Epidermal melanocyte (primary cell): ENCODE data around the gene BGN.

Source experiments
- DNase-seq: peaks from one replicate; pipeline ENCODE4 v3.0.0; 2011; ENCODE audit warnings: low spot score; ENCODE audit not compliant: insufficient read length

BGN gene

DNA sequence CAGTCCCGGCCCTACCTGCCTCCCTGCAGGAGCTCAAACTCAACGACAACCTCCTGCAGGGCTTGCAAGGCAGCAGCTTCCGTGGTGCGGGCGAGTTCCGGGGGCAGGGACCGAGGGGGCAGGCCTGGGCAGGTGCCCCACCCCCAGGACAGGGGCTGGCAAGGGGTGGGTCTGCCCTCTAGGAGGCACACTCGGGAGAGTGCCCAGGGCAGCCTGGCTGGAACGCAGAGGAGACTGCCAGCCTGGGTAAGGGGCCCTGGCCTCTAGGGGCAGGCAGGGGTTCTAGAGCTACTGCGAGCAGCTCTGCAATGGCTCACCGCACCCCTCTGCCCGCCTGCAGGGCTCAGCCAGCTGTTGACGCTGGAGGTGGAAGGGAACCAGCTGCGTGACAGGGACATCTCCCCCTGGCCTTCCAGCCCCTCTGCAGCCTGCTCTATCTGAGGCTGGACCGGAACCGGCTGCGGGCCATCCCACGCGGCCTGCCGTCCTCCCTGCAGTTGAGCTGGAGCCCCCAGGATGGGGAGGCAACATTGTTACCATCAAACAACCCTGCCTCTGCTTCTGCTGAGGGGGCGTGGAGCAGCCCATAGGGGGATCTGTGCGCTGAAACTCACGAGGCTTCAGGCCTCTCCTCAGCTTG lies 12.3 kb upstream of the BGN start:
- no peak for DNase-seq

DNA sequence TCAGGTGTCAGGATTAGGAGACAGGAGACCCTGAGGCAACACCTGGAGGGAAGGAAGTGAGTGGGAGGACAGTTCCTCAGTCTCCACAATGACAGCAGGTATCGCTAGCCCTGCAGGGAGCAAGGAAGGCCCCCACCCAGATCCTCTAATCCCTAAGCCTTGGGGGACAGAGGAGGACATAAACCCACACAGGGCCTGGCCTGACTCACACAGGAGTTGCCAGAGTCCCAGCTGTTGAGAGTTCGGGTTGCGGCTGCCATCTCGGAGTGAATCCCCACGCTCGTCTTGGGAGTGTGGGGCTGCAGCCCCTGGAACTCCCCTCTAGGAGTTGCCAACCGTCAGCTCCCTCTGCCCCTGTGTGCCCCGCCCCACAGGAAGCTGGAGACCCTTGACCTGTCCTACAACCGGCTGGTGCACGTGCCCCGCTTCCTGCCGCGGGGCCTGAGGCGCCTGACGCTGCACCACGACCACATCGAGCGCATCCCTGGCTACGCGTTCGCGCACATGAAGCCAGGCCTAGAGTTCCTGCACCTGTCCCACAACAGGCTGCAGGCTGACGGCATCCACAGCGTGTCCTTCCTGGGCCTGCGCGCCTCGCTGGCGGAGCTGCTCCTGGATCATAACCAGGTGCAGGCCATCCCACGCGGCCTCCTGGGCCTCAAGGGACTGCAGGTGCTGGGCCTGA lies 9.2 kb upstream of the BGN start:
- DNase-seq: no peak

DNA sequence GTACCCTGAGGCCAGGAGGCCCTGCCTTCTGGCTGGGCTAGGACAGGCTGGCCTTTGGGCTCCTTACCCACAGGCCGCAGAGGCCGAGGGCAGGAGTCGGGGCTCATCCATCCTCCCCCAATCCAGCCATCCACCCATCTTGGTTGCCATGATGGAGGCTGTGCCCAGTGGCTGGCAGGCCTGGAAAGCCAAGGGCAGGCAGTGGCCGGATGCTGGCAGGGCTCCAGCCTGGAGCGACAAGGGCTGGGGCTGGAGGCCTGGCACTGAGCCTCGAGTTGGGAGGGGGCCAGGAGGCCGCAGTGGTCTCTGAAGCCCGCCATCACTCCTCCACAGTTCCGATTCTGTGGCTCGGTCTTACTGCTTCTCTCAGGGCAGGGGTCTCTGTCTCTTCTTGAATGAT lies 8.6 kb upstream of the BGN start:
- no peak for DNase-seq

DNA sequence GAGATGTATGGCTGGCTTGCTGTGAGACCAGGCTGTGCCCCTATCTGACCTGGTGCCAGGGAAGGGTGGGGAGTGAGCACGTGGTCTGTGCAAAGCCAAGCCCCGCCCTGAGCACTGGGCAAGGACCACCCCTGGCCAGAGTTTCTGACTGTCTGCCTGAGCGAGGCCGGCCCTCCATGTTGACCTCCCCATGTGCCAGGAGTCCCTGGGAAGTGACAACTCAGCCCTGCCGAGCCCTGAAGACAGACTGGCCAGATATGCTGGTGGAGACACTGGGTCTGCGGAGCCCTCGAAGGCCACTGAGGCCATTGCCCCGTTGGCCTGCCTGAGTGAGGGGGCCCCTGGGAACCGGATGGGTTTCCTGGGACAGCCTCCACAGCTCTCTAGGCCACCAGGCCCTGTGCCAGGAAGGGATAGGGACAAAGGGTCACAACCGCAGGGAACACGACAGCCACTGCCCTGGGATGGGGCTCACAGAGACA lies 7.1 kb upstream of the BGN start:
- no peak for DNase-seq

DNA sequence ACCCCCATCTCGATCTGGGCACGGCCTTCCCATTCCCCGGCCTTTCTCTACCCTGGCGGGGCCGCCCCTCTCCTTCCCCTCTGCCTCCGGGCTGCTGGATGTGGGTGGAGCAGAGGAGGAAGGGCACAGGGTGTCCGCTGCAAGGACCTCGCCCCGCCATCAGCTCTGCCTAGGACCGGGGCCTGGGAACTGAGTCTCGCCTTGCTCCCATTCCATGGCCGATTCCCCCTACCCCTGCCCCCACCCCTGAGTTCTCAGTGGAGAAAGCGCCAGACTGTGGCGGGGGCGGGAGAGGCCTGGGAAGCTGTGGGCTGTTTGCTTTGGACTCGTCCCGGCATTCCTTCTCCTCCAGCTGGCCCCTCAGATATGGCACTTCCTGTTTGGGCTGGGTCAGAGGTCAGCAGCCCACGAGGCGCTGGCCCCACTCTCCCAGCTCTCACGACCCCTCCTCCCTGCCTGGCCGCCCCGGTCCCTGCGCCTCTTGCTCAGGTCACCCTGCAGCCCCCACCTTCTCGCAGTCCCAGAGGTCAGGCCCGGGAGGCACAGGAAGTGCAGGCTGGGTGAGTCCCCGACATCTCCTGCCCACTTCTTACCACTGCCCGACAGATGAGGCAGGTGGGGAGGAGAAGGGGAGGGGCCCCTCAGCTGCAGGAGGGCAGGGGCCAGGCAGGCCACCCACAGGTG lies 6.4 kb upstream of the BGN start:
- no peak for DNase-seq

DNA sequence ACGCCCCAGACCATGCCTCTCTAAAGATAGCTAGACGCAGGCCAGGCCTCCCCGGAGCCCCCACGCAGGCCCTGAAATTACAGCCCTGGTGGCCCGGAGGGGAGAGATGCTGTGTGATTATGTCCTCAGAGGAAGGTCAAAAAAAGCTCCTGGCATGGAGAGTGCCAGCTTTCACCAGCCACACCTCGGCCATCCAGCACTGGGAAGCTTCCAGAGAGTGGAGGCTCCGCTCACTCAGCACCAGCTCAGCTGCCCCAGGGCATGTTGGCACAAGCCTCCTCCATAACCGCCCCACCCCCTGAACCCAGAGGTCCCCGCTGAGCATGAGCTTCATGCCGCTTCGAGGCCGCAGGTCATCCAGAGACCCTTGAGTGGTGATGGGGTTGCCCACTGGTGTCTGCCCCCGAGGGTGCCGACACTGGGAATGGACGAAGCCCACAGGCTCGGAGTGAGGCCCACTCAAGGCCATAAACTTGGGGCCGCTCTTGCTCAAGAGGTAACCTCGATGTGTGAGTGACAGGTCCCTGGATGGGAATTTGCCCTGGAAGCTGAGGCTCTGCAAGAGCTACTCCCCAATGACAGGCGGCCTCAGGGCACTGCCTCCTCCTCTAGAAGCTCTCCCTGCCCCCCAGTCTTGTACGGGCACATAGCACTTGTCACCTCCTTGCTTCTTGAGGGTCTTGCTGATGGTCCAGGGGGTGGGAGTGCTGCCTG lies 4.4 kb upstream of the BGN start:
- no peak for DNase-seq

DNA sequence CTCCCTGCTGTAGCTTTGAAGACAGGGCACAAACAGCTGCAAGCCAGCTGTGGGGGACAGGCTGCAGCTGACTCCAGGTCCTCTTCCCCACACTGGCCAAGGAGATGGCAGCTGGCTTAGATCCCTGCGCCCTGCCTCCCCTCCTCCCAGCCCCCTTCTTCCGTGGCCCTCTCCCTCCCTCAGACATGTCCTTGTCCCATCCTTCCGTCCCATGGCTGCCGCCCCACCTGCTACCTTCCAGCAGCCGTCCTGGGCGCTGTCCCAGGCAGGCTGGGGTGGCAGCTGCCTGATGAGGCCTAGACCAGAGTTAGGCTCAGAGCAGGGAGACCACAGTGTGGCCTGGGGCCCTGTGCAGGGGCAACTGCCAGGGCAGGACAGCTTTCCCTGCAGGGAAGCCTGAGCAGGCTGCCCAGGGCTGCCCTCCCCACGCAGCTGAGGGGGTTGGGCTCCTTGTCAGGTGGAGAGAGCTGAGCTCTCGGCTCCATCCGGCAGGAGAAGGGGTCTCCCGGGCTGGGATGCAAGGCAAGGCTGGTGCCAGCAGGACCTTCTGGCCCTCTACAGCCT lies 3.3 kb upstream of the BGN start:
- no peak for DNase-seq

DNA sequence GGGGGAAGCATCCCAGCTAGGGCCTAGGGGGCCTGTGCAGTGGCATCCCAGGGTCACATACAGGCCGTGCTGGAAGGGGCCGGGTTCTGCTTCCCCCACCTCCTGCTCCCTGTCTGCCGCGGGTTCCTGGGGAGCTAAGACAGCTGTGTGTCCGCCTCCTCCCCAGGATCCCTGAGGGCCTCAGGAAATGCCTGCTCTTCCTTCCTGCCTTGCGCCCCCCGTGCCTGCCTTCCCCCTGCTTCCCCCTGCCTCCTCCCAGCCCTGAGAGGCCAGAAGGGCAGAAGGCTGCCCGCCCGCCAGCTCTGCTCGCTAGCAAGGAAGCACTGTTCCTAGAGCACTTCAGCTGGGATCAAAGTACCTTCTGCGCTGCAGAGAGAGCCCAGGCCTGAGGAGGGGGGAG lies 2.9 kb upstream of the BGN start:
- no peak for DNase-seq

DNA sequence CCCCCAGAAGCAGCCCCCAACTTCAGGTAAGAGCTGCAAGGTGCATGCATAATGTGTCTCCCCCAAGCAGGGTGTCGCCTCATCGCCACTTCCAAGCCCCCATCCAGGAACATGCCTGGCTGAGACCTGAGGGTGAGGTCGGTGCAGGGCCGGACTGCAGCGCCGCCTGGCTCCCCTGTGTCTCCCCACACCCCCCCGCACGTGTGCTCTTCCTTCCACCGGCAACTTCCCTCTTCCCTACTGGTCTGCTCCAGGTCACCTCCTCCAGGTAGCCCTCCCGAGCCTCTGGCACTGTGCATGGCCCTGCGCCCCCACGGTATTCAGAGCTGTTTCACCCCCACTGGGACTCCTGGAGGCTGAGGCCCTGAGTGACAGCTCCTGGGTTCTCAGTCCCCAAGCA lies 2.2 kb upstream of the BGN start:
- DNase-seq: no peak

DNA sequence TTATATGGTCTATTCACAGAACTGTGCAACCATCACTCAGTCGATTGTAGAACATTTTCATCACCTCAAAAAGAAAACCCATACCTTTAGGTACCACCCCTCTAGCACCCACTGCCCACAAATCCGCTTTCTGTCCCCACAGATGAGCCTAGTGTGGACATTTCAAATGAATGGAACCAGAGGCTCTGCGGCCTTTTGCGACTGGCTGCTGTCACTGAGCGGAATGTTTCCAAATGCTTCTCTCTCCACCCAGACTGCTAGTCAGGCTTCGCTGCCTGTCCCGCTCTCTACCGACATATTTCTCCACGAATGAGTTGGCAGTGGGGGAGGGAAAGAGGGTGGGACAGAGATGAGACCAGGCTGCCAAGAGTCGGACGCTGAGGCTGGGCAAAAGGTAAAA lies 1.7 kb upstream of the BGN start:
- no peak for DNase-seq

DNA sequence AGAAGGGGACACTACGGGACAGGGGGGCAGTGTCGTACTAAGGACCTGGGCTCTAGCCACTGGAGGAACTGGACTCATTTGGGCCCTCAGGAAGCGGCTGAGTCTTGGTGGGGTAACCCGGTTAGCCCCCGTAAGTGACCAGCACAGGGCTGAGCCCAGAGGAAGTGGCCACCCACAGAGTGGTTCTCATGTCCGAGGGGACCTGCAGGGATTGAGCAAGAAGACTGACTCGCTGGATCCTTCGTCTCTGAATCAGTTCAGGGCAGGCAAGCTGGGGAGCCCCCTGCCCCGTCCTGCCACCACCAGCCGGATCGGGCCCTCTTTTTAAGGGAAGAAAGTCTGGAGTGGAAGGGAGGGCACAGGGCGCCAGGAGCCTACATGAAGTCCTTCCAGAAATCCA lies 719 bp upstream of the BGN start:
- no peak for DNase-seq

DNA sequence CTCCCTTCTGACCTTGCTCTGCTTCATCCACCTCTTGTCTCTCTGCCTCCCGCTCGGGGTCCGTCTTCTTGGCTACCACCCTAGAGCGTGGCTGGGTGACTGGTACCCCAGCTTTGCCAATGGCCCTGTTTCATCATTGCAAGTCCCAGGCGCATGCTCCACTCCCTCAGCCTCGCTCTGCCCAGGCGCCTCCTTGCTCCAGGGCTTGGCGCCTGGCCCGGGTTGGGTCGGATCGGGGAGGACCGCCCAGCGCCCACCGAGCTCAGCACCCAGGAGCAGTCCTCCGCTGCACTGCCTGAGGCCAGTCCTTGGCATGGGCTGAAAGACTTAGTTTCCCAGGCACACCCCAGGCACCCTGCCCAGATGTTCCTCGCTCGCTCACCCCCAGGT lies 577 bp downstream of the BGN start:
- no peak for DNase-seq

DNA sequence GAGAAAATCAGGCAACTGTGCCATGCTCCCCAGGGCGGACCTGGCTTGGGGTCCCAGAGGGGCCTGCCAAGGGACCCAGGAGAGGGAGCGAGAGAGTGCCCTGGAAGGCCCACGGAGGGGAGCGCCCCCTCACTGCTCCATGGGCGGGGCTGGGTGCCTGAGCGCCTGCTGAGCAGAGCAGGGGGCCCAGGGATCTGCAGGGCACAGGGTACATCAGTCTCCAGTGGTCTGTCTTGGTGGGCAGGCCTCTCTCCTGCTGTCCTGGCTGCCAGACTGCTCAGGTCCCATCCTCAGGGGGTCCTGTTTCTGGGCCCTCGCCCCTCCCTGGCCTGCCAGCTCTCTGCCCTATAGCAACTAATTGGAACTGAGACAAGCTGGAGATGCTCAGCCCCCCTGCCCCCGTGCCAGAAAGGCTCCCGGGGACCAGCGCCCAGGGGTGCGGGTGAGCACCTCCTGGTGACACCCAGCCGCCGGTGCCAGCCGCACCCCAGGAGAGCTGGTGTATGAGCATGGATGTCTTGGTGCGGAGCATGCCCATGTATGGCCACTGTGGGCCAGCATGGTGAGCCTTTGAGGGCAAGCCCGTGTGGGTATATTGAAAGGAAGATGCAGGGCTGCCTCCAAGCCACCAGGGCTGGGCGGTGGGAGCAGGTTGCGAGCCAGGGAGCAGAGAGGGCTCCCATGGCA lies 1.3 kb downstream of the BGN start:
- DNase-seq: no peak

DNA sequence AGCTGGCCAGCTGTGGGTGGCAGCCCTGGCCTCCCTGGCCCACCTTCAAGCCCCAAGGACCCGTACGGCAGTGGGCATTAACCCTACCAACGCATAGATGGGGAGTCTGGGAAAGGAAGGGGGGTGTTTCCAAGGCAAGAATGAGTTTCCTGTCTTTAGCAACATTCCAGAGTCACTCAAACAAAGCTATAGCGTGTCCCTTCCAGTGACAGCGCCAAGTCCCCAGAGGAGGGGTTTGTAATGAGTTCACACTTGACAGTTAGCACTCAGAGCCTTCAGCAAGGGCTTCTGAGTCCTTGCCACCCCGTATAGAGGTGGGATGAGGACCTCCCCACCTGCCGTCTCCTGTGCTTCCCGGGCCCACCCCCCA lies 1.8 kb downstream of the BGN start:
- DNase-seq: no peak

DNA sequence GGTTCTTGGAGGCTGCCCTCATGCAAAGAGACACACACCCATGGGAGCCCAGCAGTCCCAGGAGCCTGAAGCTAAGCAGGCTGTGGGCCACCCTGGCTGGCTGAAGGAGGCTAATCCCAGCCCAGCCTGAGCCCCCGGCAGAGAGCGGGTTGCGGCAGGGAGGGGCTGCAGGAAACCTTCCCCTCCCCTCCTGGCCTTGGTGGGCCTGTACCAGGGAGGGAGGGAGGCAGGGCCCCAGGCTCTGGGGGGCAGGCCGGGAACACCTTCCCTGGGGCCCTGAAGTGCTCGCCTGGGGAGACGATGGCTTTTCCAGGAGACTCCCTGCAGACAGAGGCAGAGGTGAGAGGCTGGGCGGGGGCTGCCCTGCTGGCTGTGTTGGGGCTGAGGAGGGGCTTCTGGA lies 3.7 kb downstream of the BGN start:
- DNase-seq: no peak

DNA sequence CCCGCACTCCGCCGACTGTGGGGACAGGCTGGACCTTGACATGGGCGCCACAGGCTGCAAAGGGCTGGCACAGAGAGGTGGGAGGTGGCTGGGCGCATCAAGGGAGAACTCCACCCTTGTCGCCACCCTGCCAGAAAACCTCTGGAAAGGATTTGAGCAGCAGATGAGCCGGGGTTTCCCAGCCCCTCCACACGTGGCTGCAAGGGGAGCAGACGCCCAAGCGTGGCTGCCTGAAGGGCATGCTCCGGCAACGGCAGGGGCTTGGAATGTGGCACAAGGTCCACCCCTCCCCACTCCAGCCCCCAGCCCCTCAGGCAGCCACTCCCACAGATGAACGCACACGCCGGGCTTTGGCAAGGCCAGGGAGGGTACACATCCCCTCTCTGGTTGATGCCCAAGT lies 4.6 kb downstream of the BGN start:
- DNase-seq: no peak

DNA sequence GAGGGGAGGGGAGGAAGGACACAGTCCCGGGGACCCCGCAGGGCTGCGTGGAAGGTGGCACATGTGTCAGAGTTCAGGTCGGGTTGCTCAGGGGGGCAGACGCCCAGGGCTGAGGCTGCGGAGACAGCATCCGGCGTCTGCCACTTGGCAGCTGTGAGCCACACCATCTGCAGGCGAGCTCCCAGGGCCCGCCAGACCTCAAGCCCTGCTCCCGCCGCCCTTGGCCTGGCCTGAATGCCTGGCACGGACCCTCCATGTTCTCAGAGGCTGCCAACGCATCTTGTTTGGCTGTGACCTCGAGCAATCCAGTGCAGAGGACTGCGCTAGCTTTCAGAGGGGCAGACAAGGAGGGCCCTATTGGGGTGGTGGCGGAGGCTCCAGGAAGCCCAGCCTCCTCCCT lies 5.1 kb downstream of the BGN start:
- DNase-seq: no peak

DNA sequence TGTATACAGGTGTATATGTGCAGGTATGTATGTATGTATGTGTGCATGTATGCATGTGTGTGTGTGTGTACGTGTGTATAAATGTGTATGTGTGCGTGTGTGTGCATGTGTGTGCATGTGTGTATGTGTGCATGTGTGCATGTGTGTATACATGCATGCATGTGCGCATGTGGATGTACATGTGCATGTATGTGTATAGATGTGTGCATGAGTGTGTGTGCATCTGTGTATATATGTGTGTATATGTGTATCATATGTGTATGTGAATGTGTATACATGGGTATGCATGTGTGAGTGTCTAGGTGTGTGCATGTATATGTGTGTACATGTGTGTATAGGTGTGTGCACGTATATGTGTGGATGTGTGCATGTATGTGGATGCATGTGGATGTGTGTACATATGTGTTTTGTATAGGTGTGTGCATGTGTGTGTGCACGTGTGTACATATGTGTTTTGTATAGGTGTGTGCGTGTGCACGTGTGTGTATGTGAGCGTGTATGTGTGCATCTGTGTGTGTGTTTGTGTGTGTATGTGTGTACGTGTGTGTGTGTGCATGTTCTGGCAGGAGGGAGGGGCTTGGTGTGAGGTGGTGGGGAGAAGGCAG lies 6.0 kb downstream of the BGN start:
- no peak for DNase-seq

DNA sequence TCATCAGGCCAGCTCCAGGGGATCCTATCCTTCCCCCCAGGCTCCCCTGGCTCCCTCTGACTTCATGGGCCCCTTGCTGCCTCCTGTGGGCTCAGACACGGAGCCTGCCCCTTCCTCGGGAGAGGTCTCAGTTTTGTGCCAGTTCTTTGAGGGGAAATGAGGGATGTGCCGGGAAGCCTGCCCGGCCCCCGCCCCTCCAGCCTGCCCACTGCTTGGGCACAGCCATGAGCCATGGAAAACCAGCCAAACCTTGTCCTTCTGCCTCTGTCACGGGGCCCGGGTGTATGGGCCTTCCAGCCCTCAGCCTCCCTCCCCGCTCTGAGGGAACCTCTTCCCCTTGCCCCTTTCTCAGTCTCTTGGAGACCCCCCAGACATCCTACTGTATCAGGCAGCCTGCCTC lies 6.8 kb downstream of the BGN start:
- DNase-seq: no peak

DNA sequence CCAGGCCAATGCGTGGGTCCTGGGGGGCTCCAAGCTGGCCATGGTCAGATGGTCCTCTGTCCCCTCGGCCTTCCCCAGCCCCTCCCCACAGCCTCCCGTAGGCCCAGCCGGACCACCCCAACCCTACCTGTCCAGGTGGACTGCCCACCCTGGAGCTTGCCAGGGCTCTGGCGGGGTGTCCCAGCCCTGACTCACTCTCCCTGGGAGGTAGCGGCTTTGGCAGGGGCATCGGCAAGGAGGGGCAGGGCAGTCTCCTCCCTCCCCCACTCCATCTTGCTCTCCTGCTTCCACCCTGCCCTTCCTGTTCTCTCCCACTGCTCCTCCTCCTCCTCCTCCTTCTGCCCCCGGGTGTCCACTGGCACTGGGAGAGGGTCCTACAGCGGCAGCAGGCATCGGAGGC lies 7.4 kb downstream of the BGN start:
- DNase-seq: no peak

DNA sequence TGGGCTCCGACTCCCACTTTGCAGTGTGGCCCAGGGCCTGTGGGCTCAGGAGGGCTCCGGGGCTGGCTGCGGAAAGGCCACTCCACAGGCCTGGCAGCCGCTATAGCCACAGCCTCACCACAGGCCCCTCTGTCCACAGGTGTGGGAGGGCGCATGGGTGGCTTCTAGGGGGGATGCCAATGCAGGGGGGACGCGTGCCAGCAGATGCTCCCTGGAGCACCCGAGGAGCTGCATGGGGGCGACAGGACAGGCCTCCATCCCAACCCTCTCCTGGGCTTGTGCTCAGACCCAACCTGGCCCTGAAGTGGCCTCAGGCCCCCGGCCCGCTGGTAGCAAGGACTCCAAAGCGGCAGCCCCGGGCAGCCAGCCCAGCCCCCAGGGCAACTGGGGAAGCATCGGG lies 8.0 kb downstream of the BGN start:
- DNase-seq: no peak
